H1 (cell line): Measurements from ENCODE around the gene WDR7. TPM values are rescaled to one million over a fixed set of nuclear protein-coding genes. Genes with fewer than 3 reads are reported as not detected.

Experiments
- CTCF ChIA-PET: fragments of 300-600 bp; sonication (Branson Sonifier 250); formaldehyde crosslinking; loops from one replicate; lab custom pipeline; 2021; ENCODE audit not compliant: partially characterized antibody; lab: Charles Lee
- POLR2A ChIA-PET: fragments of 300-600 bp; sonication (Branson Sonifier 250); formaldehyde crosslinking; loops from one replicate; lab custom pipeline; 2021; ENCODE audit warnings: inconsistent platforms; ENCODE audit not compliant: partially characterized antibody; lab: Charles Lee
- DNase-seq, 2 experiments: peaks; one replicate each; pipeline versions ENCODE4 v3.0.0 to v3.0.0-alpha.2; 2010 to 2022; ENCODE audit warnings: low spot score in 2 of 2, low read depth in 1 of 2, mixed read lengths in 1 of 2
- FAIRE-seq: peaks from 2 replicates; lab custom pipeline; 2011; peaks lifted over from hg19 to GRCh38; lab: Jason Lieb, UNC
- H2AFZ ChIP-seq: 2 replicates; pipeline ENCODE4 v1.8.1; 2012; ENCODE audit warnings: low read length, inconsistent platforms
- H2AK5ac ChIP-seq: 2 replicates; pipeline ENCODE4 v1.6.1; 2013; ENCODE audit warnings: low read depth, low read length
- H2BK120ac ChIP-seq: replicated peaks from 2 replicates; pipeline ENCODE3; 2013; ENCODE audit warnings: low read depth, low read length, inconsistent platforms
- H2BK12ac ChIP-seq: 2 replicates; pipeline ENCODE4 v1.6.1; 2013; ENCODE audit warnings: low read depth, low read length
- H2BK15ac ChIP-seq: 2 replicates; pipeline ENCODE4 v1.6.1; 2013; ENCODE audit warnings: low read length
- H2BK20ac ChIP-seq: 2 replicates; pipeline ENCODE4 v1.6.1; 2013; ENCODE audit warnings: low read length
- H2BK5ac ChIP-seq: 2 replicates; pipeline ENCODE4 v1.6.1; 2013; ENCODE audit warnings: low read depth, low read length
- H3K14ac ChIP-seq: 2 replicates; pipeline ENCODE4 v1.6.1; 2013; ENCODE audit warnings: inconsistent platforms; ENCODE audit not compliant: insufficient read length
- H3K18ac ChIP-seq: 2 replicates; pipeline ENCODE4 v1.6.1; 2013; ENCODE audit warnings: low read length; ENCODE audit errors: extremely low read depth
- H3K23ac ChIP-seq: 2 replicates; pipeline ENCODE4 v1.6.1; 2013; ENCODE audit warnings: inconsistent platforms; ENCODE audit not compliant: insufficient read length
- H3K23me2 ChIP-seq: 2 replicates; pipeline ENCODE4 v1.6.1; 2013; ENCODE audit warnings: low read depth, low read length
- H3K27ac ChIP-seq: 2 replicates; pipeline ENCODE4 v1.6.1; 2011; ENCODE audit warnings: low read depth, low read length, inconsistent platforms
- H3K27me3 ChIP-seq, 4 experiments: replicated peaks in 1 of 4; 1 replicate in 1 of 4; 2 replicates in 3 of 4; pipeline versions ENCODE4 v1.6.1 to v1.8.1; 2011 to 2013; ENCODE audit warnings: low read length in 3 of 4, mild to moderate bottlenecking in 3 of 4, inconsistent platforms in 2 of 4, mixed read lengths in 2 of 4, moderate library complexity in 1 of 4; ENCODE audit not compliant: control insufficient read depth in 3 of 4, insufficient read depth in 3 of 4; ENCODE audit errors: extremely low read depth in 1 of 4
- H3K36me3 ChIP-seq, 4 experiments: 2 replicates each; pipeline versions ENCODE4 v1.6.1 to v1.8.1; 2011 to 2013; ENCODE audit warnings: mild to moderate bottlenecking in 4 of 4, low read length in 3 of 4, moderate library complexity in 2 of 4, control low read depth in 1 of 4, inconsistent platforms in 1 of 4; ENCODE audit not compliant: insufficient read depth in 4 of 4, control insufficient read depth in 2 of 4
- H3K4ac ChIP-seq: replicated peaks from 2 replicates; pipeline ENCODE3; 2013; ENCODE audit warnings: low read length, low read depth, mixed read lengths, inconsistent platforms; ENCODE audit not compliant: insufficient read length
- H3K4me1 ChIP-seq, 4 experiments: replicated peaks in 1 of 4; 1 replicate in 1 of 4; 2 replicates in 3 of 4; pipeline versions ENCODE4 v1.6.1 to v1.8.1; 2011 to 2013; ENCODE audit warnings: low read length in 3 of 4, inconsistent platforms in 2 of 4, mixed read lengths in 1 of 4; ENCODE audit not compliant: insufficient read depth in 4 of 4, control insufficient read depth in 3 of 4
- H3K4me2 ChIP-seq, 2 experiments: 2 replicates each; pipeline versions ENCODE4 v1.6.1 to v1.8.1; 2011 to 2013; ENCODE audit warnings: low read depth in 2 of 2, low read length in 2 of 2, control low read depth in 1 of 2, inconsistent platforms in 1 of 2, mild to moderate bottlenecking in 1 of 2; ENCODE audit not compliant: insufficient read depth in 1 of 2
- H3K4me3 ChIP-seq, 4 experiments: fragments of 200-600, 300-600 bp in 1 of 4; sonication (generic), shearing (Covaris generic), sonication (Bioruptor Twin) in 1 of 4; 2 replicates each; pipeline versions ENCODE4 v1.5.1 to v1.8.1; 2011 to 2016; ENCODE audit warnings: low read length in 4 of 4, low read depth in 3 of 4, control low read depth in 2 of 4, inconsistent platforms in 2 of 4, mild to moderate bottlenecking in 2 of 4, mixed read lengths in 1 of 4, moderate library complexity in 1 of 4; ENCODE audit not compliant: insufficient read depth in 2 of 4; ENCODE audit errors: extremely low read depth in 1 of 4
- H3K56ac ChIP-seq: replicated peaks from 2 replicates; pipeline ENCODE3; 2013; ENCODE audit warnings: low read depth, mild to moderate bottlenecking, mixed read lengths, low read length, inconsistent platforms; ENCODE audit not compliant: insufficient read length
- H3K79me1 ChIP-seq: 2 replicates; pipeline ENCODE4 v1.6.1; 2013; ENCODE audit warnings: low read depth, low read length, control low read depth
- H3K79me2 ChIP-seq, 2 experiments: 2 replicates each; pipeline versions ENCODE4 v1.6.1 to v1.8.1; 2012 to 2013; ENCODE audit warnings: low read length in 2 of 2, mild to moderate bottlenecking in 2 of 2, inconsistent platforms in 1 of 2; ENCODE audit not compliant: insufficient read depth in 2 of 2, control insufficient read depth in 1 of 2
- H3K9ac ChIP-seq, 4 experiments: replicated peaks in 1 of 4; 1 replicate in 1 of 4; 2 replicates in 3 of 4; pipeline versions ENCODE4 v1.6.1 to v1.8.1; 2011 to 2013; ENCODE audit warnings: low read depth in 3 of 4, low read length in 3 of 4, control low read depth in 2 of 4, mild to moderate bottlenecking in 2 of 4, moderate library complexity in 2 of 4, inconsistent platforms in 1 of 4; ENCODE audit errors: extremely low read depth in 1 of 4
- H3K9me3 ChIP-seq, 2 experiments: 2 replicates each; pipeline versions ENCODE4 v1.6.1 to v1.8.1; 2012 to 2013; ENCODE audit warnings: mild to moderate bottlenecking in 2 of 2, moderate library complexity in 2 of 2, control low read depth in 1 of 2, inconsistent platforms in 1 of 2, low read depth in 1 of 2, low read length in 1 of 2, mixed read lengths in 1 of 2; ENCODE audit not compliant: insufficient read depth in 2 of 2
- H4K20me1 ChIP-seq, 2 experiments: replicated peaks in 1 of 2; 2 replicates each; pipeline versions ENCODE3 to v1.8.1; 2011 to 2013; ENCODE audit warnings: inconsistent platforms in 2 of 2, low read length in 2 of 2, mild to moderate bottlenecking in 1 of 2; ENCODE audit not compliant: insufficient read depth in 2 of 2, control insufficient read depth in 1 of 2
- H4K5ac ChIP-seq: 2 replicates; pipeline ENCODE4 v1.6.1; 2013; ENCODE audit warnings: low read length, low read depth, mixed read lengths, inconsistent platforms; ENCODE audit not compliant: insufficient read length
- H4K8ac ChIP-seq: 2 replicates; pipeline ENCODE4 v1.8.0; 2013; ENCODE audit warnings: mild to moderate bottlenecking, moderate library complexity, low read length, inconsistent platforms; ENCODE audit not compliant: insufficient read depth; ENCODE audit errors: extremely low read depth
- H4K91ac ChIP-seq: replicated peaks from 2 replicates; pipeline ENCODE3; 2013; ENCODE audit warnings: low read length, mixed read lengths, inconsistent platforms; ENCODE audit not compliant: insufficient read length
- ASH2L ChIP-seq: fragments of 200-600, 300-600 bp; sonication (generic); IDR thresholded peaks from one replicate; pipeline ENCODE4 v1.7.1; 2017; ENCODE audit warnings: low read length
- BACH1 ChIP-seq: IDR thresholded peaks from 2 replicates; pipeline ENCODE4 v1.6.1; 2012; ENCODE audit warnings: low read length, improper control_type of control experiment
- CBX5 ChIP-seq: fragments of 300-800, 300-1000 bp; sonication (generic); IDR thresholded peaks from 2 replicates; pipeline ENCODE4 v1.7.1; 2016; ENCODE audit warnings: antibody characterized with exemption, low read length, low read depth
- CREB1 ChIP-seq: IDR thresholded peaks from 2 replicates; pipeline ENCODE4 v1.6.1; 2012; ENCODE audit warnings: inconsistent platforms
- HDAC6 ChIP-seq: IDR thresholded peaks from one replicate; pipeline ENCODE4 v1.7.1; 2012; ENCODE audit warnings: low read depth, mild to moderate bottlenecking, inconsistent platforms, low read length, moderate library complexity
- KDM4A ChIP-seq: IDR thresholded peaks from one replicate; pipeline ENCODE4 v1.7.1; 2012; ENCODE audit warnings: low read depth, mild to moderate bottlenecking, moderate library complexity, low read length, inconsistent platforms; ENCODE audit not compliant: severe bottlenecking
- POLR2A ChIP-seq, 2 experiments: IDR thresholded peaks; 1 replicate in 1 of 2; 2 replicates in 1 of 2; pipeline ENCODE4 v1.6.1; 2011; ENCODE audit warnings: low read depth in 2 of 2, low read length in 2 of 2, mild to moderate bottlenecking in 2 of 2; ENCODE audit errors: control extremely low read depth in 1 of 2
- POLR2AphosphoS5 ChIP-seq: IDR thresholded peaks from 2 replicates; pipeline ENCODE4 v1.6.1; 2011; ENCODE audit warnings: low read depth, low read length
- RXRA ChIP-seq: IDR thresholded peaks from 2 replicates; pipeline ENCODE4 v1.6.1; 2011; ENCODE audit warnings: low read depth, mild to moderate bottlenecking, low read length, moderate library complexity; ENCODE audit not compliant: insufficient read depth
- SIRT6 ChIP-seq: IDR thresholded peaks from one replicate; pipeline ENCODE4 v1.7.1; 2012; ENCODE audit warnings: low read length, inconsistent platforms
- TCF12 ChIP-seq: IDR thresholded peaks from 2 replicates; pipeline ENCODE4 v1.6.1; 2011; ENCODE audit warnings: low read depth, mild to moderate bottlenecking, low read length
- WGBS, 2 experiments: shearing (Covaris generic) in 1 of 2; methylation state at CpG; one replicate each; pipeline versions ENCODE4 v1.1.6 to v1.1.7; 2013 to 2015; ENCODE audit warnings: low lambda C conversion rate in 2 of 2, mixed read lengths in 2 of 2, inconsistent platforms in 1 of 2, low coverage in 1 of 2, missing lambda C conversion rate in 1 of 2; ENCODE audit not compliant: insufficient replicate concordance in 2 of 2, insufficient coverage in 1 of 2, insufficient read length in 1 of 2; ENCODE audit errors: extremely low coverage in 1 of 2, missing lambda C conversion rate in 1 of 2; 5-methylcytosine and 5-hydroxymethylcytosine counted together
- polyA plus RNA-seq, 7 experiments: library from polyadenylated mRNA; depleted of rRNA in 3 of 7; stranded (reverse) in 5 of 7; unstranded in 2 of 7; fragments of >200 nt in 5 of 7; fragments of 200-250 nt in 2 of 7; gene quantifications; 1 replicate in 5 of 7; 2 replicates in 1 of 7; 4 replicates in 1 of 7; pipeline versions ENCODE4 v1.2.1 to v1.2.3, GENCODE V29; 2011 to 2013; ENCODE audit warnings: missing spikeins in 2 of 7, mixed read lengths in 2 of 7
- total RNA-seq: library from RNA; stranded (reverse); fragmentation: NEBNext Ultra II Directional; extraction: Animal tissue kit (Norgen Biotek cat#: 25700); gene quantifications from 2 replicates; pipeline ENCODE4 v1.2.1, GENCODE V29; 2021
- TF ChIP-seq, protein P1 (sequence below): IDR thresholded peaks from 2 replicates; pipeline ENCODE4 v1.6.1; 2012; ENCODE audit warnings: low read length, inconsistent platforms
- TF ChIP-seq, protein P2 (sequence below): IDR thresholded peaks from 2 replicates; pipeline ENCODE4 v1.6.1; 2012; ENCODE audit warnings: inconsistent platforms

Gene WDR7
- total and polyA plus RNA-seq, 2 of the 8 experiments (the other 6 are each of a cell fraction or from before 2014, with no cell fraction given) = 5.5 to 15.2 TPM

DNA sequence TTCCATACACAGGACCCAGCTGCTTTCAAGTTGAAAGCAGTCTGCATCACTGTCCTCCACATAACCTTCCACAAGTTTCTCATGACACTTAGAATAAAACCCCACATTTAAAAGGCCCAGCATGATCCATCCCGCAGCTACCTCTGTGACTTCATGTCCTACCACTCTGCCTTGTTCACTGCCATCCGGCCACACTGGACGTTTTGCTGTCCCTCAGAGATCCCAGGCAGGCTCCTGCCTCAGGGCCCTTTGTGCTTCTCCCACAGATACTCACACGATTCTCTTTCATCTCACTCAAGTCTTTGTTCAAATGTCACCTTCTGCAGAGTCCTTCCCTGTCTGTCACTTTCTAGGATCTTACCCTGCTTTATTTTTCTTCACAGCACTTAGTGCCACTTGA lies 262.8 kb downstream of the WDR7 start:
- Histone ChIP-seq H2AFZ (no peak overlapping the region), H3K9ac (no peak overlapping the region), H3K18ac (no peak overlapping the region), H4K8ac (no peak overlapping the region), H2BK20ac (no peak overlapping the region), H3K23ac (no peak overlapping the region), H2AK5ac (no peak overlapping the region), H3K56ac (no peak overlapping the region), H4K20me1 (no peaks in the 10 kb centered on the region), H3K14ac (no peak overlapping the region), H3K4me2 (no peak overlapping the region), H3K4ac (no peak overlapping the region), H2BK12ac (no peak overlapping the region), H2BK5ac (no peak overlapping the region), H2BK15ac (no peak overlapping the region), H3K4me3 (no peak overlapping the region), H4K91ac (no peak overlapping the region), H3K36me3 (no peaks in the 10 kb centered on the region), H3K27ac (no peak overlapping the region), H4K5ac (no peak overlapping the region), H3K27me3 (no peaks in the 10 kb centered on the region), H3K79me1 (no peaks in the 10 kb centered on the region), H2BK120ac (no peak overlapping the region), H3K9me3 (no peaks in the 10 kb centered on the region), H3K23me2 (no peaks in the 10 kb centered on the region), H3K4me1 (peaks cover 0 to under 1% (median under 1%) of the 10 kb centered on the region in 4 experiments; a peak in 3 of 7 replicates), H3K79me2 (no peaks in the 10 kb centered on the region)
- ChIA-PET POLR2A (no interaction called here), CTCF (interaction anchor here (1.1 to 1.4 kb wide), 2 partner anchors 10 to 82 kb away, joined by 3 to 5 read pairs; no protein-coding TSS in a partner anchor)
- 82% methylated on average over 4 of the region's 4 CpGs; no CpG with 5 or more reads in 1 of the 2 experiments for WGBS, 2 experiments
- DNase-seq (no peak), FAIRE-seq (no peak)
- TF ChIP-seq CBX5 (no peak), CREB1 (no peak), POLR2AphosphoS5 (no peak), TCF12 (no peak), ASH2L (no peak), RXRA (no peak), BACH1 (no peak), KDM4A (no peak), HDAC6 (no peak), SIRT6 (no peak), POLR2A (IDR thresholded peaks at IDR 0.05; ENCODE audit: control extremely low read depth in 1 of 2, low read depth in 2 of 2, low read length in 2 of 2) (no peak)
- TF ChIP-seq, protein P1, sequence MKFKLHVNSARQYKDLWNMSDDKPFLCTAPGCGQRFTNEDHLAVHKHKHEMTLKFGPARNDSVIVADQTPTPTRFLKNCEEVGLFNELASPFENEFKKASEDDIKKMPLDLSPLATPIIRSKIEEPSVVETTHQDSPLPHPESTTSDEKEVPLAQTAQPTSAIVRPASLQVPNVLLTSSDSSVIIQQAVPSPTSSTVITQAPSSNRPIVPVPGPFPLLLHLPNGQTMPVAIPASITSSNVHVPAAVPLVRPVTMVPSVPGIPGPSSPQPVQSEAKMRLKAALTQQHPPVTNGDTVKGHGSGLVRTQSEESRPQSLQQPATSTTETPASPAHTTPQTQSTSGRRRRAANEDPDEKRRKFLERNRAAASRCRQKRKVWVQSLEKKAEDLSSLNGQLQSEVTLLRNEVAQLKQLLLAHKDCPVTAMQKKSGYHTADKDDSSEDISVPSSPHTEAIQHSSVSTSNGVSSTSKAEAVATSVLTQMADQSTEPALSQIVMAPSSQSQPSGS = no peak
- TF ChIP-seq, protein P2, sequence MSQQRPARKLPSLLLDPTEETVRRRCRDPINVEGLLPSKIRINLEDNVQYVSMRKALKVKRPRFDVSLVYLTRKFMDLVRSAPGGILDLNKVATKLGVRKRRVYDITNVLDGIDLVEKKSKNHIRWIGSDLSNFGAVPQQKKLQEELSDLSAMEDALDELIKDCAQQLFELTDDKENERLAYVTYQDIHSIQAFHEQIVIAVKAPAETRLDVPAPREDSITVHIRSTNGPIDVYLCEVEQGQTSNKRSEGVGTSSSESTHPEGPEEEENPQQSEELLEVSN = no peak
